ENCODE measurements around the gene RAVER1. TPM values are rescaled to one million over a fixed set of nuclear protein-coding genes. Genes with fewer than 3 reads are reported as not detected.

Gene RAVER1
- total and polyA plus RNA-seq, 7 donors: 8.4 to 37.0 (median 14.8) TPM

DNA sequence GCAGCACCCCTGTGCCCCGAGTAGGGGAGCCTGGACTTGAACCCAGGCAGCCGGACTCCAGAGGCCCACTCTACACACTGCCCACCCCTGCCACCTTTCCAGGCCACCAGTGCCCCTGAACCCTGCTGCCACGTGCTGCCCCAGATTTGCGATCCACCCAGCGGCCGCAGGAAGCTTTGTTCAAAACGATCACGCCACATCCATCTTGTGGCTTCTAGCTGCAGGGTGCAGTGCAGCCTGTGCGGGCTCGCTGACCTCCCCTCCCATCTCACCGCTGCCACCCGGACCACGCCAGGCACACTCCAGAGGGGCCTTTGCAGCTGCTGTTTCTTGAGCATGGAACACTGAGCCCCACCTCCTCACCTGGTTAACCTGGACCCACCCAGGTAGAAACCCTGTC lies 3.8 kb downstream of the RAVER1 start:
- Histone ChIP-seq H3K27me3 (no peaks in the 10 kb centered on the region), H3K27ac (no peak overlapping the region), H3K4me1 (peaks cover 0 to 26% (median 24%) of the 10 kb centered on the region in 4 donors), H3K4me3 (no peak overlapping the region), H3K36me3 (peaks cover 42 to 62% (median 56%) of the 10 kb centered on the region in 4 donors), H3K9me3 (no peaks in the 10 kb centered on the region)
- intact Hi-C loops (cut with DNase I): no loop called here
- whole genome bisulfite sequencing, 2 donors: 94 to 96% methylated on average over 13 of the region's 13 CpGs
- TF ChIP-seq POLR2A (IDR thresholded peaks at IDR 0.05) (no peak), EP300 (IDR thresholded peaks at IDR 0.05) (no peak), POLR2AphosphoS5 (IDR thresholded peaks at IDR 0.05) (no peak)
- TF ChIP-seq, protein P1, sequence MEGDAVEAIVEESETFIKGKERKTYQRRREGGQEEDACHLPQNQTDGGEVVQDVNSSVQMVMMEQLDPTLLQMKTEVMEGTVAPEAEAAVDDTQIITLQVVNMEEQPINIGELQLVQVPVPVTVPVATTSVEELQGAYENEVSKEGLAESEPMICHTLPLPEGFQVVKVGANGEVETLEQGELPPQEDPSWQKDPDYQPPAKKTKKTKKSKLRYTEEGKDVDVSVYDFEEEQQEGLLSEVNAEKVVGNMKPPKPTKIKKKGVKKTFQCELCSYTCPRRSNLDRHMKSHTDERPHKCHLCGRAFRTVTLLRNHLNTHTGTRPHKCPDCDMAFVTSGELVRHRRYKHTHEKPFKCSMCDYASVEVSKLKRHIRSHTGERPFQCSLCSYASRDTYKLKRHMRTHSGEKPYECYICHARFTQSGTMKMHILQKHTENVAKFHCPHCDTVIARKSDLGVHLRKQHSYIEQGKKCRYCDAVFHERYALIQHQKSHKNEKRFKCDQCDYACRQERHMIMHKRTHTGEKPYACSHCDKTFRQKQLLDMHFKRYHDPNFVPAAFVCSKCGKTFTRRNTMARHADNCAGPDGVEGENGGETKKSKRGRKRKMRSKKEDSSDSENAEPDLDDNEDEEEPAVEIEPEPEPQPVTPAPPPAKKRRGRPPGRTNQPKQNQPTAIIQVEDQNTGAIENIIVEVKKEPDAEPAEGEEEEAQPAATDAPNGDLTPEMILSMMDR (IDR thresholded peaks at IDR 0.05): no peak
- DNase-seq: no peak

DNA sequence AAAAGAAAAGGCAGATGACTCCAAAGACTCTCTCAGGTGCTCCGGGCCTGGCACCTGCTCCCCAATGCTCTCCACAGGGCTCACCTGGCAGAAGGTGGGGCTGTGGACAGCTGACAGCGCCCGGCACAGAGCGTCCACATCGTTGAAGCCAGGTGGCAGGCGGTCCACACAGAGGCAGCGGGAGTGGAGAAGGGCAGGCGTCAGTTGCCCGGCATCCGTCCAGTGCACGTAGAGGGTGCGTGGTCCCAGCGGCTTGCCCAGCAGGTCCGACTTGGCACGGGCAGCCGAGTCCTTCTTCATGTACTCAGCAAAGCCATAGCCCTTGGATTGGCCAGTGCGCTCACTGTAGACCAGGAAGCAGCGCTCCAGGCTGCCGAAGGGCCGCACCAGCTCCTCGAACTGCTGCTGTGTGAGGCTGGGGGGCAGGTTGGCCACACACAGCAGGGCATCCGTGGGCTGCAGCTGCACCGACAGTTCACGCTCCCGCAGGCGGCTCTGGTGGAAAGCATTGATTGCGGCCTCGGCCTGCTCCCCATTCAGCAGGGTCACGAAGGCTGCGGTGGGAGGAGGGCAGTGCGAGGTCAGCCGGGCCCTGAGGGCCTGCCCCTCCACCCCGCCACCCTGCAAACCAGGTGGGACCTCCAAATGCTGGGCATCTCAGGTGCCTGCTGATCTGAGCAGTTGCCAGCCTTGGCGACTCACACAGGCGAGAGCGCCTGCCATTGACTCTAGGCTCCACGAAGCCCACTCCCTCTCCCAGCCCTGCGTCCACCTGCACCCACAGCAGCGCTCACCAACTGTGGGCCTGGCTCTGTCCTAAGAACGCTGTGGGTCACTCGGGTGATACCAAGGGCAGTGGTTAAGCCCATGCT lies 4.5 kb downstream of the RAVER1 start:
- Histone ChIP-seq H3K27me3 (no peaks in the 10 kb centered on the region), H3K27ac (no peak overlapping the region), H3K4me3 (no peak overlapping the region), H3K9me3 (no peaks in the 10 kb centered on the region), H3K4me1 (peaks cover 0 to 18% (median 17%) of the 10 kb centered on the region in 4 donors), H3K36me3 (peaks cover 42 to 70% (median 62%) of the 10 kb centered on the region in 4 donors)
- no peak for DNase-seq
- TF ChIP-seq POLR2A (IDR thresholded peaks at IDR 0.05): no peak
- no peak for TF ChIP-seq EP300 (IDR thresholded peaks at IDR 0.05)
- TF ChIP-seq POLR2AphosphoS5 (IDR thresholded peaks at IDR 0.05): no peak
- TF ChIP-seq, protein P1 (IDR thresholded peaks at IDR 0.05): no peak
- intact Hi-C loops (cut with DNase I): no loop called here
- WGBS, 2 donors: 95 to 97% methylated on average over 41 of the region's 41 CpGs

DNA sequence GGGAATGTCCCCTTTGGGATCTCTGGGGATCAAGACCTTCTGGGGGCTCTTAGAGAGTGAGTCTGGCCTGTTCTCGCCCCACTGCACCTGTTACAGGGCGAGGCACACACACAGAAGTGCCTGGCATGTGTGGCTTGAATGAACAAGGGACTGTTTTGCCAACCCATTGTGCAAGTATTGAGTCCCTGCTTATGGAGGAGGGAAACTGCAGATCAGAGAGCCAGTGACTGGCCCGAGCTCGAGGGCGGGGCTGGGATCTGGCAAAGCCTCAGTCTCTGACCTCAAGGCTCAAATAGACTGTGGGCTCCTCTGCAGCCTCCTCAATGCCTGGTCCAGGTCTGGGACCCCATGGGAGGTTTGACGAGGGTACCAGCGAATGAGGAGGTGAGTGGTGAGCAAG lies 5.5 kb downstream of the RAVER1 start:
- H3K27me3 ChIP-seq: no peaks in the 10 kb centered on the region
- H3K4me3 ChIP-seq: no peak overlapping the region
- H3K36me3 ChIP-seq: peaks cover 42 to 80% (median 70%) of the 10 kb centered on the region in 4 donors
- peaks cover 0 to 14% (median 13%) of the 10 kb centered on the region in 4 donors for H3K4me1 ChIP-seq
- no peak overlapping the region for H3K27ac ChIP-seq
- TF ChIP-seq POLR2A (IDR thresholded peaks at IDR 0.05): no peak
- no peak for TF ChIP-seq EP300 (IDR thresholded peaks at IDR 0.05)
- no peak for TF ChIP-seq POLR2AphosphoS5 (IDR thresholded peaks at IDR 0.05)
- TF ChIP-seq, protein P1 (IDR thresholded peaks at IDR 0.05): no peak
- H3K9me3 ChIP-seq: no peaks in the 10 kb centered on the region
- WGBS, 2 donors: 80 to 93% methylated on average over 7 of the region's 7 CpGs
- no peak for DNase-seq
- intact Hi-C loops (cut with DNase I): no loop called here

DNA sequence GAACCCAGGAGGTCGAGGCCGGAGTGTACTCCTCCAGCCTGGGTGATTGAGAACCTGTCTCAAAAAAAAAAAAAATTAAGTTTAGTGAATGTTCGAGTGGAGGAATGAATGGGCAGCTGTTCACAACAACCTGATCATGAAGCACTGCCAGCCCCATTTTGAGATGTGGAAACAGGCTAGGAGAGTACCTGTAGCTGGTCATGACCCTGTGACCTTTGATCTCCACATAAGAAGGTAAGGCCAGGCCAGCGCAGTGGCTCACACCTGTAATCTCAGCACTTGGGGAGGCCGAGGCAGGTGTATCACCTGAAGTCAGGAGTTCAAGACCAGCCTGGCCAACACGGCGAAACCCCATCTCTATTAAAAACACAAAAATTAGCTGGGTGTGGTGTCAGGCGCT lies 7.6 kb downstream of the RAVER1 start:
- Histone ChIP-seq H3K4me3 (no peak overlapping the region), H3K36me3 (peaks cover 55 to 100% (median 89%) of the 10 kb centered on the region in 4 donors), H3K9me3 (no peaks in the 10 kb centered on the region), H3K4me1 (no peaks in the 10 kb centered on the region), H3K27ac (no peak overlapping the region), H3K27me3 (no peaks in the 10 kb centered on the region)
- intact Hi-C loops (cut with DNase I): no loop called here
- no peak for DNase-seq
- WGBS, 2 donors: 86 to 93% methylated on average over 8 of the region's 8 CpGs
- TF ChIP-seq, protein P1 (IDR thresholded peaks at IDR 0.05): no peak
- no peak for TF ChIP-seq EP300 (IDR thresholded peaks at IDR 0.05)
- TF ChIP-seq POLR2A (IDR thresholded peaks at IDR 0.05): no peak

All from sigmoid colon (tissue), 7 donors.